ENCODE data around the gene ABCA9. TPM values are rescaled to one million over a fixed set of nuclear protein-coding genes. Genes with fewer than 3 reads are reported as not detected.
"Not testable (repeated sequence)": the region's sequence is repeated elsewhere in the genome, so short reads cannot be mapped to it uniquely, and the experiment has no call there.

The ABCA9 gene
- total RNA-seq, 2 donors from 2014 or later = not detected

DNA sequence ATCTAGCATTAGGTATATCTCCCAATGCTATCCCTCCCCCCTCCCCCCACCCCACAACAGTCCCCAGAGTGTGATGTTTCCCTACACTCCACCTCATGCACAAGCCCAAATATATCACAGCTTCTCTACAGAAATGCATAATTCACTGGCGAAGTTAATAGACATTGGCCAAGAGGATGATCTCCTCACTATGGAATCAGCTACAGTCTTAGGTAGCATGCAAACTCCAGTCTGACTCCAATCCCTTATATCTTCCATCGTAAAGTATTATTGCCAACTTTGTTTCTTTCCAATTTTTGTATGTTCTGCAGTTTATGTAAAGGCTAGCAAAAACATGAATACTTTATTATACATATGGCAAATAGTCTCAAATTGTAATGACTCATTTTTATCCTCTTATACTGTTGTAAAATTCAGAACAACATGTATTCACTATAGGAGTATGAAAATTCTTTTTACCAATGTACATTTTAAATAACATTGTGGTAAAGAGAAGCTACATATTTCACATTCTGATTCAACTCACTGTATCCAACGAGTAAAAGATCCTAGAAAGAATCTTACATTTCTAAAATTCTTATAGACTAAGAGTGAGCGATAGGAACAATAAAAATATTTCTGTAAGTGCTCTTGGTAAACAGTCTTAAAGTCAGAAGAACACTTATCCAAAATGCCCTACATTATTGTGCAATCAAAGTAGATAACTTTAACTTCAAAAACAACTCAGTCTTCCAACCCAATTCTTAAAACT, 106.4 kb downstream of the ABCA9 start:
- H3K27ac Mint-ChIP-seq = no peak overlapping the region
- ATAC-seq (no peak), DNase-seq (ENCODE audit: low spot score in 2 of 2) (no peak)
- H3K36me3 Mint-ChIP-seq = no peaks in the 10 kb centered on the region
- peaks cover 0 to 4% of the 10 kb centered on the region in 2 donors for H3K9me3 Mint-ChIP-seq

DNA sequence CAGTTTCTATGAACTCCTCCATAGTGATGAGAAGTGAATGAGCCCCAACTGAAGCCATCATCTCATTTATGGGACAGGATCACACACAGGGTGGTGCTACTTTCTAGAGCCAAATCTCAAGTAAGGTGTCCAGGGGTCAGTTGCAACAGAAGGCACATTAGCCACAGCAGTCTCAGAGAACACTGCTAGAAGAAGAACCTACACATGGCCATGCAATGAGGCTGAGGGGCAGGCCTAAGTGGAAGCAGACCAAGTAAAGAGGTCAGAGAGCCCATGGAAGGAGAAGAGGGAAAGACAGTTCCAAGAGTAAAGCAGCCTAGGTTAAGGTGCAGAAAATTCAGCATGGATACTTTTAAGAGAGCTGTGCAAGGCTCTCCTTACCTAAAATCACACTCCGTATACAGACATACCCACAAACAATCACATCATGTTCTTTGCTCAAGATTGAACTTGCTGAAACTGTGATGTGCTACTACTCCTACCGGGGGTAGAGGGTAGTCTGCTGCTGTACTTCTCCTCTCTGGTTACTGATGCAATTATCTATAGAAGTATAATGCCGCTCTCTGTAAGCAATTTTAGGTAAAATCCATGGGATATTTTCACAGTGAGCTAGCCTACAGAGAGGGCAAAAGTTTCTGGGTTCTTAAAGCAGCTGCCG, 107.3 kb downstream of the ABCA9 start:
- DNase-seq (ENCODE audit: low spot score in 2 of 2) = no peak
- no peaks in the 10 kb centered on the region for H3K36me3 Mint-ChIP-seq
- H3K27ac Mint-ChIP-seq = no peak overlapping the region
- no peak for ATAC-seq
- H3K9me3 Mint-ChIP-seq = peaks cover 0 to 5% of the 10 kb centered on the region in 2 donors

DNA sequence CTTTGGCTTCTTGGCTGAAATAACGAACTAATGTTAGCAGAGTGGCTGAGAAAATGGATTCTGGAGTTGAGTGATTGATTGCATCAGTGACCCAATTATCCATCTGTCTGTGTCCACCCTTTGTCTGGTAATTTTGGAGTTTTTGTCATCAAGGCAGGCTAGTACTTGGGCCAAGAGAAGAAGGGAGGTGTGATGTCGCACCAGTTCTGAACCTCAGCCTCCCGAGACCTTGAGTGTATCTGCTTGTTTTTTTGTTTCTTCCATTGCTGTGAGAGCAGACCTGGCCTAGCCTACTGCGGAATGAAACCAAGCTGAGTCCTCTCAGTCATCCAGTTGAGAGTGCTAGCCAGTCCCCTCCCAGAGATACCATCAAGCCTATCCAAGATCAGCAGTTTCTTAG, 110.0 kb downstream of the ABCA9 start:
- Mint-ChIP-seq H3K36me3 (no peaks in the 10 kb centered on the region), H3K27ac (no peak overlapping the region), H3K9me3 (peaks cover 0 to 5% of the 10 kb centered on the region in 2 donors)
- DNase-seq (ENCODE audit: low spot score in 2 of 2) = no peak
- ATAC-seq = no peak

DNA sequence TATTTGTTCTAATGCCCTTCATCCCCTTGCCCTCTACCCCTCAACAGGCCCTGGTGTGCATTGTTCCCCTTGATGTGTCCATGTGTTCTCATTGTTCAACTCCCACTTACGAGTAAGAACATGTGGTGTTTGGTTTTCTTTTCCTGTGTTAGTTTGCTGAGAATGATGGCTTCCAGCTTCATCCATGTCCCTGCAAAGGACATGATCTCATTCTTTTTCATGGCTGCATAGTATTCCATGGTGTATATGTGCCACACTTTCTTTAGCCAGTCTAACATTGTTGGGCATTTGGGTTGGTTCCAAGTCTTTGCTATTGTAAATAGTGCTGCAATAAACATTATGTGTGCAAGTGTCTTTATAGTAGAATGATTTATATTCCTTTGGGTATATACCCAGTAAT, 112.9 kb downstream of the ABCA9 start:
- H3K36me3 Mint-ChIP-seq, ATAC-seq, H3K27ac Mint-ChIP-seq: not testable (repeated sequence)

DNA sequence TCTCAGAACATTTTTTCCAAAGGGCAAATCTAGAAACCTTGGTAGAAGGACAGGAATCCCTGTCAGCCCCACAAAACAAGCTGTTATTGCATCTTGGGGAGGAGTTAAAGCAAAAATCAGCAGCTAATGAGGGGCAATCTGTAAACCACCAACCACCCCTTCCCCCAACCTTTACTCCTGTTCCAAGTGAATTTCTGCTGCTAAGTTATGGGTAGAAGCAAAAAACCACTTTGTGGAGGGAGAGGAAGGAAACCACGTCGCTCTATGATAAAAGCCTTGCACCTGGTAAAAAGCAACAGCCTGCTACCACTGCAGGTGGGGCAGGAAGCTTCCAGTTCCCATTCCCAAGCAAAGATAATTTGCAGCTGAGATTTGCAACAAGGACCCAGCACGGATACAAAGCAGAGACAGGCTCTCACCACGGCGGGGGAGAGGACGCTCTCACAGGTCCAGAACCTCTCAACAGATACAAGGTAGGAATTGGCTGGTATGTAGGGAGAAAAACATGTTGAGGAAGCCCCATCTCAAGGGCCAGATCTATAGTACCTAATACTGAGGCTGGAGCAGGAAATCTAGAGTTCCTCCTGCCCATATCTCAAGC, 116.2 kb downstream of the ABCA9 start:
- DNase-seq (ENCODE audit: low spot score in 2 of 2) = no peak
- Mint-ChIP-seq H3K9me3 (peaks cover 0 to 5% of the 10 kb centered on the region in 2 donors), H3K36me3 (no peaks in the 10 kb centered on the region), H3K27ac (no peak overlapping the region)
- ATAC-seq = no peak

More for the DNA sequence above, 112.9 kb downstream of the ABCA9 start:
- H3K9me3 Mint-ChIP-seq; DNase-seq (ENCODE audit: low spot score in 2 of 2): not testable (repeated sequence)

DNA sequence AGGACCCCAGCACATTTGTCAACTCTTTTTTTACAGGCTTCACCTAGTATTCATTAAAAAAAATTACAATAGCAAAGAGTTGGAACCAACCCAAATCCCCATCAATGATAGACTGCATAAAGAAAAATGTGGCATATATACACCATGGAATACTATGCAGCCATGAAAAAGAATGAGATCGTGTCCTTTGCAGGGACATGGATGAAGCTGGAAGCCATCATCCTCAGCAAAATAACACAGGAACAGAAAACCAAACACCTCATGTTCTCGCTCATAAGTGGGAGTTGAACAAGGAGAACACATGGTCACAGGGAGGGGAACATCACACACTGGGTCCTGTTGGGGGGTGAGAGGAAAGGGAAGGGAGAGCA, 116.9 kb downstream of the ABCA9 start:
- H3K9me3 Mint-ChIP-seq; DNase-seq (ENCODE audit: low spot score in 2 of 2); H3K27ac Mint-ChIP-seq; H3K36me3 Mint-ChIP-seq; ATAC-seq: not testable (repeated sequence)

DNA sequence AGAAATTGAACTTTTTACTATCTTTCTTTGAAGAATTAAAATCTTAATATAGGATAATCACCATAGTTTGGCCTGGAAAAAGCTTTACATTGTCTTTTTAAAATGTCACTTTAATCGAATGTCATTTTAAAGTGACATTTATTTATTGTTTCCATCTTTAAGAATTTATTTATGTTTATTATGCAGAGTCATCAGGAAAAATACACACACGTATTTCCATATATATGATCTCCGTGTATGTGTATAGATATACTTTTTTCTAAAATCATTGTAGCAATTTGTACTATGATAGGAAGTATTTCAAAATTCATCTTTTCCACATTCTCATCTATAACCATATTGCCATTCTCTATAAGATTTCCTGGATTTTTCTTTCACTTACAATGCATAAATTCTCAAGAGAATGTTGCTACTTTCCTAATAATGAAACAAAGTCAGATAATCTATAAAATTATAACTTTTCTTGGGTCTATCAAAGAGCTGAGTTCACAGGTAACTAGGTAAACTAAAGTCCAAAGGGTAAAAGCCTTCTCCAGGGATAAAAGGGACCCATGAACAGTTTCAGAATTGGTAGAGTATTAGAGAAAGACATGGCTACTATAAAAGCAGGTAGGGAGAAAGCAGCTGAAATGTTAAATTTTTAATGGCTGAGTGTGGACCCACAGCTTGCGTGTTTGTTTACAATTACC, 117.5 kb downstream of the ABCA9 start:
- Mint-ChIP-seq H3K9me3 (no peaks in the 10 kb centered on the region), H3K36me3 (no peaks in the 10 kb centered on the region), H3K27ac (no peak overlapping the region)
- no peak for ATAC-seq
- DNase-seq (ENCODE audit: low spot score in 2 of 2) = no peak

DNA sequence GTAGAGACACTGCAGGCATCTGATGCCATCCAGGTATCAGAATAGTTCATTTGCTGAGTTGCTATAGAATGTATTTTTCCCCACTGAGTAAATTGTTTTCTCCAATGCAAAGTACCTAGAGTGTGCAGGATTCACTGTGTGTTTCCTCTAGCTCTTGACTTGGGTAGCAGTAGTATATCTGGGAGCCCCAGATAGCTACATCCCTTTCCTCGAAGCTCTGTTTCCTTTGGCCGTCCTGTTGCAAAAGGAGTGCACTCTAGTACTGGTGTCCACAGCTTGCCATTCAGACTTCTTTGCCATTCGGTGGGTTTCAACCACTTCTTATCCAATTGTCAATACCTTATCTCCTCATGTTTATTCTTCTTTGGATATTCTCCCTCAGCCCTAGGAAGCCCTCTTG, 118.3 kb downstream of the ABCA9 start:
- no peak for ATAC-seq
- DNase-seq (ENCODE audit: low spot score in 2 of 2) = no peak
- Mint-ChIP-seq H3K9me3 (no peaks in the 10 kb centered on the region), H3K36me3 (no peaks in the 10 kb centered on the region), H3K27ac (no peak overlapping the region)

DNA sequence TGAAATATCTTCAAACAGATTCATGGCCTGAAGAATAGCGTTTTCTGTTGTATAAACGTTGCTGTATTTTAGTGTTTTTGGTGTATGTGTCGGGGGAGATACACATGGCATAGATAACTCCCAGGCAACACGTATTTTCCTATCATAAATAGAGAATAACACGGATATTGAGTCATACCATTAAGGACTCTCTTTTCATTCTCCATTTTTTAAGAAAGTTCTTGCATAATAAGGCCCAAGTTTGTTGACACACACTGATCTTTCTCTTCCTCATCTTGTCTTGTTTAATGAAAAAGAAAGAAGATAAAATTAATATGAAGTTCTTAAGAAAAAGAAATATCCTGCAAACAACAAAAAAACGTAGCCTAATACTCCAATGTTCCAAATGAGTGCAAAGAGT, 119.0 kb downstream of the ABCA9 start:
- no peaks in the 10 kb centered on the region for H3K9me3 Mint-ChIP-seq
- H3K36me3 Mint-ChIP-seq = no peaks in the 10 kb centered on the region
- no peak for DNase-seq (ENCODE audit: low spot score in 2 of 2)
- ATAC-seq = no peak
- no peak overlapping the region for H3K27ac Mint-ChIP-seq

DNA sequence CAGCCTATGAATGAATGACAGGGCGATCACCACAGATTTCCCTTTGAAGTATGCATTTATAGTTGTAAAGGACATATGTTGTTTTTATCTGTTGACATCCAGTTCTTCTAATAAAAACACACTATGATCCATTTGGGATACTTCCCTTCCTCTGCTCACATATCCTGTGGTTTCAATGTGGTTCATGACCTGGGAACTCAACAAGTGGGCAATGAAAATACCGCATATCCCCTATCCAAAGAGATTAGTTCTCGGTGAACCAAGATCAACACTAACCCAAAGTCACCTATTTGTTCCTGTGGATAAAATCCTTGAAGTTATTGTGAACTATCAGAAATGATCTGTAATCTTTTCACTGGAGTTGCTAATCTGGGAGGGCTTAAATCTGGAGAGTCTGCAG, 121.5 kb downstream of the ABCA9 start:
- no peak for ATAC-seq
- no peaks in the 10 kb centered on the region for H3K36me3 Mint-ChIP-seq

DNA sequence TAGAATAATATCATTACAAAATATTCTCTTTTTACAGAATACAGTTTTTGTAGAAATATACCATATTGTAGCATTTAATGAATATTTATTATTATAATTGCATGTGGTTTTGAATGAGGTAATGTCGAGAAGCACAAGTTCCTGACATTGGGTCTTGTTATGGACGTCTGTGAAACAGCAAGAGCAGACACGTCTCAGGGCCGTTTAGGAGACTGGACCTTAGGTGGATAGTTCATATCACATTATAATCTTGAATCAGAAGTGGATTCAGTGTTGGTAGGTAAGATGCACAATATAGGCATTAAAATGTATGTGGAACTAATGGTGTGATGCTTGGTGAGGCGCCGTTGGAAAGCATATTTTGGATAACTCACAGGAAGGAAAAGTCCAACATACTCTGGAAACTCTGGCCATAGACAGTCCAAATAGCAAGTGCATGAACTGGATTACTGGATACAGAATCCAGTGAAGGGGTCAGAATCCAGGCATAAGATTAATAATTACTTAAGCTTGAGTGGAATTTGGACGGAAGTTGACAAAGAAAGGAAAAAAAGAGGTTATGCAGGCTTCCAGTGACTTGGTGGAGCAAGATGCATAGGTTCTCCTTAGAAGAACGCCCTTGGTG, 122.7 kb downstream of the ABCA9 start:
- no peaks in the 10 kb centered on the region for H3K36me3 Mint-ChIP-seq
- DNase-seq (ENCODE audit: low spot score in 2 of 2) (no peak), ATAC-seq (no peak)
- H3K27ac Mint-ChIP-seq = no peak overlapping the region
- no peaks in the 10 kb centered on the region for H3K9me3 Mint-ChIP-seq

More for the DNA sequence above, 121.5 kb downstream of the ABCA9 start:
- no peaks in the 10 kb centered on the region for H3K9me3 Mint-ChIP-seq
- no peak for DNase-seq (ENCODE audit: low spot score in 2 of 2)
- H3K27ac Mint-ChIP-seq = no peak overlapping the region

DNA sequence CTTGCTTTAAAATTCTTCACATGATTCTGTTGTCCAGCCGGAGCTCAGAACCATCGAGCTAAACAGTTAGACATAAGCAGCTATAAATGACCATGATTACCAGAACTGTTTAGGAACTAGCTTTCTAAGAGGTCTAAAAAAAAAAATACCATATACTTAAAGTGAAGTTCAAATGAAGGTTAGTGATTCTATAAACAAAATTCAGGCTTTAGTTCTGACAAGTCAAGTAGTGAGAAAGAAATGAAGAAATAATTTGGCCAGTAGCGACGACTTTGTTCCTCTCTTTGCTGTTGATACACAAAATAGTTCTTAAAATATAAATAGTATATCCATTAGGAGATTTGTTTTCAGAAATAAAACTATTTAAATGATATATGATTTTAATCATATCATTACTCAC, 133.2 kb downstream of the ABCA9 start:
- ATAC-seq (no peak), DNase-seq (ENCODE audit: low spot score in 2 of 2) (no peak)
- H3K27ac Mint-ChIP-seq = no peak overlapping the region
- H3K36me3 Mint-ChIP-seq = no peaks in the 10 kb centered on the region
- H3K9me3 Mint-ChIP-seq = no peaks in the 10 kb centered on the region

DNA sequence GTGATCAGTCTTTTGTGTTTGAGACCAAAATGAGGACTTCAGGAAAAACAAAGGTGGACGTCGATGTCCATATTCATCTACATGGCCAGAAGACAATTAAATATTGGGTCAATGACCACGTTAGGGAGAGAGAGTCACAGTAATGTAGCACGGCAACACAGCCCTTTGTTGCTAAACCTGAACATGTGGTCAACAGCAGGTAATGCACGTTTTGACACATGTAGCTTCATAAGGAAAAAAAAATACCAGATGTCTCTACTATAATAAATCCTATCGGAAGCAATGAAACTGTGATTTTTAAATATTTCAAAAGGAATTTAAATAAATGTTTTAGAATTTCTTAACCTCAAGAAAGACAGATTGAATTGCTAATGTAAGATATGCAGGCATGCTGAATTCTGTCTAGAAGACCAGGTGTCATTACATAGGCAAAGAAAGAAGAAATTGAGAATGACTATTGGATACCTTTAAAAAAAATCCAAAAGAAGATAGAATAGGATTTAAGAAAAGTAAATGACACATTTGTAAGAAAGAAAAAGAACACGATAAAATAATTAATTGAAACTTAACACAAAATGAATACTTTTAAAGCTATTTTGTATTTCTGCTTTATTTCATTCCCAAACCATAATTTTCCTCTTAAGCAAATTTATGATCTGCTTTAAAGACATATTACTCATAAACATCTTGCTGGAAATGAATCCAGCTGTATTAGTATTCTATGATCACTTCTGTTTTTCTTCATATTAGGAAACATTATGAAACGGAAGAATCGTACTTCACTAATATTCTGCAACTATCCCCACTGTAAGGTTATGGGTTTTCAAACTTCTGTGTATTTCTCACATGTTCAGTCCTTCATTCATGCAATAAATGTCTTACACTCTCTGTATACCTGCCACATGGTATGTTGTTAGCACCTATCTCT, 135.7 kb downstream of the ABCA9 start:
- no peaks in the 10 kb centered on the region for H3K9me3 Mint-ChIP-seq
- H3K27ac Mint-ChIP-seq = no peak overlapping the region
- DNase-seq (ENCODE audit: low spot score in 2 of 2) (no peak), ATAC-seq (no peak)
- no peaks in the 10 kb centered on the region for H3K36me3 Mint-ChIP-seq

Data from activated naive CD4-positive, alpha-beta T cell treated with anti-CD3 and anti-CD28 coated beads, Interleukin-2, amount 50 U/mL, for 72 hours (primary cell).